GM18867 (cell line): ENCODE measurements around the gene KRTAP10-9.
"Not testable (repeated sequence)": the region's sequence is repeated elsewhere in the genome, so short reads cannot be mapped to it uniquely, and the experiment has no call there.

Source experiments
- ATAC-seq: cut with Tn5 transposase; IDR thresholded peaks from one replicate; pipeline ENCODE4 v1.9.1; 2021; ENCODE audit warnings: mild to moderate bottlenecking, moderate library complexity; ENCODE audit not compliant: unreplicated experiment

KRTAP10-9 gene

DNA sequence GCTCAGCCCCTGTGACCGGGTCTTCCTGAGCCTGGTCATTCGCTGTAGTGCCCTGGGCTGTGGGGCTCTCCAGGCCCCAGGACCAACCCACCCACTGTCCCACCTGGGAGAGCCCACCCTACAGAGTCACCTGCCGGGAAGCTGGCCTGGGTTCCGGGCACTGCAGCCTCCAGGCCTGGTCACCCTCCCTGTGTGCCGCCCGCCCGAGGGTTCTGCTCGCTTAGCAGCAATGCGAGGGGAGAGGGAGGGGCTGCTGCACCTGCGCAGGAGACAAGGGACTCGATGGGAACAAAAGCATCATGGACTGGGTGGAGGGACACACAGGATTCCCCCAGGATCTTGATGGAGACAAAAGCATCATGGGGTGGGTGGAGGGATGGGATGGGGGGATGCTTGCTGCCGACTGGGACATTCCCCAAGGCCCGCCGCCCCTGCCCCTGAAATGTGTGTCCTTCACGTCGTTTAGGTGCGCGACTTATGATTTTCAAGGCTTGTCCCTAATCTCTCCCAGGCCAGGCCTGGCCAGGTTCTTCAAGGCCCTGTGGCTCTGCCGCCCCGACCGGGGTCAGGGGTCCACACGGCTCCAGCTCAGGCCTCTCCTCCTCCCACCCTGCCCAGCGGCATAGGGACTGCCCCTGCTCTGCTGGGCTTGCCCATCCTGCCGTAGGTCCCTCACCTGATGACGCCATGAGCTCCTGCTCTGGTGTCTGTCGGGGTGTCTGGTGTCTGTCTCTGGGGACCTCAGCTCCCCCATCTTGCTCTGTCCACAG, 13.3 kb upstream of the KRTAP10-9 start:
- no peak for ATAC-seq

GRCh38 chr21:44614161-44614631, 12.7 kb upstream of the KRTAP10-9 start:
- ATAC-seq: no peak

- ATAC-seq: no peak
These were observed 11.9 kb upstream of the KRTAP10-9 start for GRCh38 chr21:44614961-44615391.

DNA sequence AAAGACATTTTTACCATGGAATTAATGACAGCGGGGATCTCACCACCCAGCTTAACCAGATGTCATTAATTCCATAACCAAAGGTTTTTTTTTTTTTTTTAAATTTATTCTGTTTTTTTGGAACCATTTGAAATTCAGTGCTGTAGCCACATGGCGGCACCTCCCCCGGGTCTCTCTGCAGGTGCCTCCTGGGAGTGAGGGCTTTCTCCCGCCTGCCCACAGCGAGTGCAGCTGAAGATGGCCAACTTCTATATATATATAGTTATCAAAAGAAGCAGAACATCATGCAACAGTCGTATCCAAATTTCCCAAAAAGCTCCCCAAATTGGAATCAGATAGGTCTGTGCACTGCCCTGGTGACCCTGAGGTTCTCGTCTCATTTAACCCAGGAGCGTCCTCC, 11.4 kb upstream of the KRTAP10-9 start:
- no peak for ATAC-seq

- ATAC-seq: no peak
These were observed 10.8 kb upstream of the KRTAP10-9 start for GRCh38 chr21:44615911-44616590.

DNA sequence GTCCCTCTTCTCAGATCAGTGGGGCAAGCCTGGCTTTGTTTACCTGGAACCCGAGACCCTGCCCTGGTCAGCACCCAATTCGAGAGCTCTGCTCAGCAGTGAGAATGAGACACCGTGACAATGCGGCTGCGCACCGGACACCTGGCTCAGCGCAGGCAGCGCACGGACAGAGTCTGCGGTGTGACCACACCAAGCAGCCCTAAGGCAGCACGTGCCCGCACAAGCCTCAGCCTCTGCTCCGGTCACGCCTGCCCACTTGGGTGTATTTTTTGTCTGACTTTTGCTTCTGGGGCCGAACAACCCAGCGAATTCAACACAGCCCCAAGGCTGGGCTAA, 10.3 kb upstream of the KRTAP10-9 start:
- ATAC-seq: no peak

DNA sequence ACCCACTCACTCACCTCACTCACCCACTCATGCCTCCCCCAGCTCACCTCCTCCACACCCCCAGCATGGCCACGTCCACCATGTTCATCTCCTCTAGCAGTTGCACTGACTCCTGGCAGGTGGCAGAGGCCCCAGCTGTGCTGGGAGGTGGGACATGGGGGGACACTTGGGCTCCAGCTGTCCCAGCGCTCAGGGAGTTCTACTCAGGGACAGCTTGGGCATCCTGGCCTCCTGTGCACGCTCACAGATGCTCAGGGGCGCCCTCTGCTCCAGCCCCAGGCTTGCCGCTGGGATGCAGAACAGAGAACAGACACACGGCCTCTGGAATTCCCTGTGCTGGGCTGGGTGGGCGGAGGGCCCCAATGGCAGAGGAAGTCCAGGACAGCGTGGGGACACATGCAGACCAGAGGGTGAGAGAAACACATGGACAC, 9.8 kb upstream of the KRTAP10-9 start:
- ATAC-seq: no peak

GRCh38 chr21:44618504-44618903, 8.4 kb upstream of the KRTAP10-9 start:
- no peak for ATAC-seq

DNA sequence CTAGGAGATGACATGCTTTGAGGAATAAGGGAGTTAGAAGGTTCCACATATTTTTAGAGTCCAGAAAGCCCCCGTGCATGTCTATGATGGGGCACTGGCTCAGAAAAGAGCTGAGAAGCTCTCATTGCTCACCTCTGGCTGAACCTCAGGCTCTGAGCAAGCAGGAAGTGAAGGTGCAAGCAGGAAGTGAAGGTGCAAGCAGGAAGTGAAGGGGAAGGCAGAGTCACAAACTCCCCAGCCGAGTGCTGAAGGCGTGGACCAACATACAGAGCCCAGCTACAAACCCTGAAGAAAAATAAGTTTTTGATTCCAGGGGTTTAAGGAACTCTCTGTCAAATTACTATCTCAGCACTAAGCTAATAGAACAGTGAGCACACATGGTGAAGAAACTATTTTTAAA, 8.0 kb upstream of the KRTAP10-9 start:
- ATAC-seq: no peak

DNA sequence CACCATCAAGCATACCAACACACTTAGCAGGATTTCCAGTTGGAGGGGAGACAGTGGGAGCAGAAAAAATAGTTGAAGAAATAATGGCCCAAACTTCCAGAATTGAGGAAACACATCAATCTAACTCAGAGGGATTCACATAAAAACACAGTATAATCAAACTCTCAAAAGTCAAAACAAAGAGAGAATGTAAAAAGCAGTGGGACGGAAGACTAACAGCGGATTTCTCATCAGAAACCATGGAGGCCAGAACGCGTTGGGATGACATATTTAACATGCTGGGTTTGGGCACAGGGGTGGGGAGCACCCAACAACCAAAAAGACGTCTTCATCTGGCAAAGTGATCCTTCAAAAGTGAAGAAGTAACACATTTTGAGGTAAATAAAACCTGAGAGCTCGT, 7.0 kb upstream of the KRTAP10-9 start:
- ATAC-seq: no peak

DNA sequence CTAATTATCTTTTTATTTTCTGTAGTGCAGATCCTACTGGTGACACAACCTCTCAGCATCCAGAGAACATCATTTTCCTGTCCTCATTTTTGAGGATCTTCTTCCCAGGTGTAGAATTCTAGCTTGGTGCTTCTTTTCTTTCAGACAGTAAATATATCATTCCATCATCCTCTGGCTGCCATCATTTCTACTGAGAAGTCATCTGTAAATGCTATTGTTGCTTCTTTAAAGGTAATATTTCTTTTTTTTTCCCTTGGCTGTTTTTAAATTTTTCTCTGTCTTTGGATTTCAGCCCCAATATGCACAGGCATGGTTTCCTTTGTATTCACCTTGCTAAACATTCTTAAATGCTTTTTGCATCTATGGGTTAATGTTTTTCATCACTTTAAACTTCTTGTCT, 3.3 kb upstream of the KRTAP10-9 start:
- no peak for ATAC-seq

GRCh38 chr21:44625756-44626155, 1.1 kb upstream of the KRTAP10-9 start:
- ATAC-seq: no peak

- ATAC-seq: no peak
These were observed 631 bp upstream of the KRTAP10-9 start for GRCh38 chr21:44626262-44626661.

GRCh38 chr21:44627181-44627822, 409 bp downstream of the KRTAP10-9 start:
- not testable (repeated sequence) for ATAC-seq

- not testable (repeated sequence) for ATAC-seq
These were observed 939 bp downstream of the KRTAP10-9 start for GRCh38 chr21:44627831-44628233.

DNA sequence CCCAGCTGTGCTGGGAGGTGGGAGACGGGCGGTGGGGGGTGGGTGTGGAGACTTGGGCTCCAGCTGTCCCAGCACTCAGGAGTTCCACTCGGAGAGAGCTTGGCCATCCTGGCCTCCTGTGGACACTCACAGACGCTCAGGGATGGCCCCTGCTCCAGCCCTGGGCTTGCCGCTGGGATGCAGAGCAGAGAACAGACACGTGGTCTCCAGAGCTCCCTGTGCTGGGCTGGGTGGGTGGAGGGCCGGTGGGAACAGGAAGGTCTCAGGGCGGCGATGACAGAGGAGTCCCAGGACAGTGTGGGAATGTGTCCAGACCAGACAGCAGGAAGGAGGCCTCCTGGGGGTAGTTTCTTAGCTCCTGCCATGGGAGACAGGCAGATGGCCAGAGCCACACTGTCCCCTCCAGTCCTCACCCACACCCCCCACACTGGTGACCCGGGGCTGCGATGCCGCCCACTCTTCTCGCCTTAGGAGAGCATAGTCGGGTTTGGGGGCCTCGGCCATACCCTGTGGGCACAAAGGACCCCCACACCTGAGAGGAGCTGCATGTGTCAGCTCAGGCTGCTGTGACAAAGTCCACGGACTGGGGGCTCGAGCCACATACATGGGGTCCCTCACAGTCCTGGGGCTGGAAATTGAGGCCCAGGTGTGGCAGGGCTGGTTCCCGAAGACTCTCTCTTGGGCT, 2.0 kb downstream of the KRTAP10-9 start:
- ATAC-seq: no peak

- no peak for ATAC-seq
These were observed 3.5 kb downstream of the KRTAP10-9 start for GRCh38 chr21:44630440-44630839.

GRCh38 chr21:44632067-44632466, 5.2 kb downstream of the KRTAP10-9 start:
- ATAC-seq: no peak

DNA sequence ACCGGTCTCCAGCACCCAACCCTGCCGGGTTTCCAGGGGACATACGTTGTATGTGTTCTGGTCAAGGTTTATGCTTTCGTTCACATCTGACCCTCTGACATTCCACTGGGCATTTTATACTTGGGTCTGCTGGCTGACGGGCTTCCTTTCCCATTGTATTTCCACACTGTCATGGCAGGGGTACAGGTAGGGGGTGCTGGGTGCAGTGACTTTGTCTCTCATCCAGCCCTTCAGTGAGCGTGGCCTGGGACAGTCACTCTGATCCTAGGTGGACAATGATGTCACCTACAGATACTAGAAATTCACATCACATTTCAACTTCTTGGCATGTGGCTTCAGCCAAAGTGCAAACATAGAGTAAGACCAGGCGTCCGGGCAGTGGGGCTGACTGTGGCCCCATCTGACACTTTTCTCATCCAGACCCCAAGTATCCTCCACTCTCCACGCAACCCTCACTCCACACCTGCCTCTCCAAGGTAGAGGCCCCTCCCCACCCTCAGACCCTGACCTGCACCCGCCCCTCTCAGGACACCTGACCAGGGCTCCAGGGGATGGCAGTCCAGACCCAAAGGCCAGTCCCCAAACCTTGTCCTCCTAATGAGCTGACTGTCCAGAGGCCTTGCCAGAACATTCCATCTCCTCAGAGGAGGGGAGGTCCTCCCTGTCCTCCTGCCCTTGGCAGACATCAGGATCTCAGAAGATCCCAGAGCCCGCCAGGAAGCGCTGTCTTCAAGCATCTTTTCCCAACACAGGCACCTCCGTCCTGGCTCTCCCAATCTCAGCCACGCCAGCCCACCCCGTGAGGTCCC, 9.5 kb downstream of the KRTAP10-9 start:
- ATAC-seq: no peak

DNA sequence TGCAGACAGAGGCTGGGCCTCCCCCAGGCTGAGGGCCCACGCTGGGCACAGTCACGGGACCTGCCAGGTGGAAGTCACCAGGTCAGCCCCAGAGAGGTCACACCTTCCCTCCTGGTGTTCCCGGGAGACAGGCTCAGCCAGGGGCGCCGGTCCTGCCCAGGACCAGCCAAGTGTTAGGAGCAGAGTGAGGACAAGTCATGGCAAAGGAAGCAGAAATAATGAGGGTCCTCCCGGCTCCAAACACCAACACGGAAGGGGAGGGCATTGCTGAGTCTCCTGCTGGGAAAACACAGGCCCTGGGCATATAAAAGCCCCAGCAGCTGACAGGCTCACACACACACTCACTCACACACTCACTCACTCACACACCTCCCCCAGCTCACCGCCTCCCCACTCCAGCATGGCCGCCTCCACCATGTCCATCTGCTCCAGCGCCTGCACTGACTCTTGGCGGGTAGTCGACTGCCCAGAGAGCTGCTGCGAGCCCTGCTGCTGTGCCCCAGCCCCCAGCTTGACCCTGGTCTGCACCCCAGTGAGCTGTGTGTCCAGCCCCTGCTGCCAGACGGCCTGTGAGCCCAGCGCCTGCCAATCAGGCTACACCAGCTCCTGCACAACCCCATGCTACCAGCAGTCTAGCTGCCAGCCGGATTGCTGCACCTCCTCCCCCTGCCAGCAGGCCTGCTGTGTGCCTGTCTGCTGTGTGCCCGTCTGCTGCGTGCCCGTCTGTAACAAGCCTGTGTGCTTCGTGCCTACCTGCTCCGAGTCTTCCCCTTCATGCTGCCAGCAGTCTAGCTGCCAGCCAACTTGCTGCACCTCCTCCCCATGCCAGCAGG, 10.3 kb downstream of the KRTAP10-9 start, which contains the start of gene KRTAP10-10:
KRTAP10-10 (plus strand) TSS at position 339 of the 833 bp plus-strand sequence; CDS start at position 401, 62 bp downstream.
- no peak for ATAC-seq
